KMS-11 (cell line): Measurements from ENCODE around the gene FMNL2.

Experiments used
- H2AFZ ChIP-seq: fragments of 200-600 bp; sonication (generic); 2 replicates; pipeline ENCODE4 v1.6.1; 2016; ENCODE audit warnings: antibody characterized with exemption, mixed run types, low read depth
- H3K27ac ChIP-seq: fragments of 200-600 bp; sonication (generic); 2 replicates; pipeline ENCODE4 v1.6.1; 2016; ENCODE audit warnings: mild to moderate bottlenecking, mixed run types
- H3K27me3 ChIP-seq: fragments of 200-600 bp; sonication (generic); 2 replicates; pipeline ENCODE4 v1.6.1; 2017; ENCODE audit warnings: mild to moderate bottlenecking, low read depth, mixed run types, moderate library complexity; ENCODE audit not compliant: insufficient read depth
- H3K36me3 ChIP-seq: fragments of 200-600 bp; sonication (generic); 2 replicates; pipeline ENCODE4 v1.6.1; 2017; ENCODE audit warnings: mild to moderate bottlenecking, mixed run types; ENCODE audit not compliant: insufficient read depth
- H3K4me1 ChIP-seq: fragments of 200-600 bp; sonication (generic); 2 replicates; pipeline ENCODE4 v1.6.1; 2016; ENCODE audit warnings: mild to moderate bottlenecking, low read depth, mixed run types; ENCODE audit not compliant: poor library complexity, severe bottlenecking
- H3K4me2 ChIP-seq: fragments of 200-600 bp; sonication (generic); 2 replicates; pipeline ENCODE4 v1.7.0; 2016; ENCODE audit warnings: mild to moderate bottlenecking, mixed run types
- H3K4me3 ChIP-seq: fragments of 200-600 bp; sonication (generic); IDR thresholded peaks from 2 replicates; pipeline ENCODE4 v1.6.1; 2017; ENCODE audit warnings: low read depth, low read length, mixed read lengths; ENCODE audit not compliant: insufficient read depth
- H3K79me2 ChIP-seq: fragments of 200-600 bp; sonication (generic); 2 replicates; pipeline ENCODE4 v1.6.1; 2016; ENCODE audit warnings: low read depth, mixed run types; ENCODE audit not compliant: insufficient read depth
- H3K9ac ChIP-seq: fragments of 200-600 bp; sonication (generic); 2 replicates; pipeline ENCODE4 v1.6.1; 2016; ENCODE audit warnings: mild to moderate bottlenecking, mixed run types
- H4K20me1 ChIP-seq: fragments of 200-600 bp; sonication (generic); 2 replicates; pipeline ENCODE4 v1.6.1; 2016; ENCODE audit warnings: mild to moderate bottlenecking, mixed run types; ENCODE audit not compliant: insufficient read depth
- TF ChIP-seq, protein P1 (sequence below): fragments of 200-600 bp; sonication (generic); conservative IDR thresholded peaks from 2 replicates; pipeline ENCODE4 v1.6.1; 2017; ENCODE audit warnings: low read depth, mild to moderate bottlenecking, antibody characterized with exemption, low read length, moderate library complexity, mixed read lengths

Gene FMNL2

DNA sequence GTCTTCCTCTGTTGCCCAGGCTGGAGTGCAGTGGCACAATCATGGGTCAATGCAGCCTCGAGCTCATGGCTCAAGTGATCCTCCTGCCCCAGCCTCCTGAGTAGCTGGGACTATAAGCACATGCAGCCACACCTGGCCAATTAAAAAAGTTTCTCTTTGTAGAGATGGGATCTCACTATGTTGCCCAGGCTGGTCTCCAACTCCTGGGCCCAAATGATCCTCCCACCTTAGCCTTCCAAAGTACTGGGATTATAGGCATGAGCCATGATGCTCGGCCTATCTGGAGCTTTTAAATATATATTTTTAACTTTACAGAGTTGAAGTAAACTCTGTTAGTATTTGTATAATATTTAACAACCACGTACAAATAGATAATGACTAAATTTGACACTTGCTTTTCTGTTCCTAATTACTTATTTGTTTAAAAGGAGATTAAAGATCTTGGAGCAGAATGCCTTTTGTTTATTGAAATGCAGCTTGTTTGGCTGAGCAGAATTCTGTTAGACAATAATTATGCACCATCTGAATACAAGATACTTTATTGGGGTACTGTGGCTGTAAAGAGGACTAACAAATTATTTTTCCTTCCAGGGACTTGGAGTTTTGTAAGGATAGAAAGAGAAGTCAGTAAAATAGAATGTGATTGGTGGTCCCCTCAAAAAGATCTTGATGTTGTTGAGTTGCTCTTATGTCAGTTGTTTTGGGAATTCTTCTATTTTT, 175.0 kb downstream of the FMNL2 start:
- H4K20me1 ChIP-seq: no peaks in the 10 kb centered on the region
- H3K9ac ChIP-seq: no peak overlapping the region
- no peak overlapping the region for H2AFZ ChIP-seq
- no peak overlapping the region for H3K27ac ChIP-seq
- H3K4me2 ChIP-seq: no peak overlapping the region
- H3K27me3 ChIP-seq: no peaks in the 10 kb centered on the region
- TF ChIP-seq, protein P1, sequence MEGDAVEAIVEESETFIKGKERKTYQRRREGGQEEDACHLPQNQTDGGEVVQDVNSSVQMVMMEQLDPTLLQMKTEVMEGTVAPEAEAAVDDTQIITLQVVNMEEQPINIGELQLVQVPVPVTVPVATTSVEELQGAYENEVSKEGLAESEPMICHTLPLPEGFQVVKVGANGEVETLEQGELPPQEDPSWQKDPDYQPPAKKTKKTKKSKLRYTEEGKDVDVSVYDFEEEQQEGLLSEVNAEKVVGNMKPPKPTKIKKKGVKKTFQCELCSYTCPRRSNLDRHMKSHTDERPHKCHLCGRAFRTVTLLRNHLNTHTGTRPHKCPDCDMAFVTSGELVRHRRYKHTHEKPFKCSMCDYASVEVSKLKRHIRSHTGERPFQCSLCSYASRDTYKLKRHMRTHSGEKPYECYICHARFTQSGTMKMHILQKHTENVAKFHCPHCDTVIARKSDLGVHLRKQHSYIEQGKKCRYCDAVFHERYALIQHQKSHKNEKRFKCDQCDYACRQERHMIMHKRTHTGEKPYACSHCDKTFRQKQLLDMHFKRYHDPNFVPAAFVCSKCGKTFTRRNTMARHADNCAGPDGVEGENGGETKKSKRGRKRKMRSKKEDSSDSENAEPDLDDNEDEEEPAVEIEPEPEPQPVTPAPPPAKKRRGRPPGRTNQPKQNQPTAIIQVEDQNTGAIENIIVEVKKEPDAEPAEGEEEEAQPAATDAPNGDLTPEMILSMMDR: no peak
- peaks cover 7% of the 10 kb centered on the region for H3K4me1 ChIP-seq
- no peaks in the 10 kb centered on the region for H3K36me3 ChIP-seq
- H3K79me2 ChIP-seq: no peaks in the 10 kb centered on the region
- H3K4me3 ChIP-seq: no peak overlapping the region

DNA sequence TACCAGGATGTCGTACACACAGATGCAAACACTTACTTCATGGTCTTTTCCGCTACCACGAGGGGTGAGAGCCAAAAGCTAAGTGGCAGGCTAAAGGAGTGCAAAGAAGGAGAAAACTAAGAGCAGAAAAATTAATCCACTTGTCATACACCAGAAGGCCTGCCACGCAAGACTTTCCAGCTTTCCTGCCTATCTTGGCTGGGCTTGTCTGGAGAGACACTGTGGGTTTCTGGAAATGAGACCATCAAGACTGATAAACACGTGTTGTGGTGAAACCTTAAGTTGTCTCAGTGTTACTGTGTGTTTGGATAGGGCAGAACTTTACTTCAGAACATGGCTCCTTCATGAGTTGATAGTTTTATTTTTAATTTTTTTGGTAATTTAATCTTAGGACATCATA, 175.6 kb downstream of the FMNL2 start:
- H3K4me2 ChIP-seq: no peak overlapping the region
- H3K27me3 ChIP-seq: no peaks in the 10 kb centered on the region
- H2AFZ ChIP-seq: no peak overlapping the region
- H3K9ac ChIP-seq: no peak overlapping the region
- no peaks in the 10 kb centered on the region for H3K79me2 ChIP-seq
- no peaks in the 10 kb centered on the region for H3K36me3 ChIP-seq
- TF ChIP-seq, protein P1: no peak
- H3K4me1 ChIP-seq: peaks cover 7% of the 10 kb centered on the region
- H3K4me3 ChIP-seq: no peak overlapping the region
- no peak overlapping the region for H3K27ac ChIP-seq
- H4K20me1 ChIP-seq: no peaks in the 10 kb centered on the region

DNA sequence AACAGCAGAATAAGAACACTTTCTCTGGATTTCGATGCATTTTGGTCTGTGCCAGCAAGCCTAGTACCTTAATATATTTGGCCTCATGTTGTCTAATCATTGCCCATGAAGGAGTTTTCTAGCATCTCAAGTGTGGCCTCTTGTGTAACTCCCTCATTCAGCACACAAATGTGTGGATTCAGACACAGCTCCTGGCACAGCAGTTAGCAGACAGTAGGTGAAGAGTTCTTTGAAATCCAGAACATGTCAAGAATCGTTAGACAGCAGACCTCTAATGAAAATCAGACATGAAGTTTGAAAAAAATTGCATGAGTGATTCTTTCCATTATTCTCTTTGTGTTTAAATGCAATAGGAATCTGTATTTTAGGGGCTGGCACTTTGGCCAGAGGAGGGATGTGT, 177.0 kb downstream of the FMNL2 start:
- H3K27ac ChIP-seq: no peak overlapping the region
- no peaks in the 10 kb centered on the region for H3K27me3 ChIP-seq

DNA sequence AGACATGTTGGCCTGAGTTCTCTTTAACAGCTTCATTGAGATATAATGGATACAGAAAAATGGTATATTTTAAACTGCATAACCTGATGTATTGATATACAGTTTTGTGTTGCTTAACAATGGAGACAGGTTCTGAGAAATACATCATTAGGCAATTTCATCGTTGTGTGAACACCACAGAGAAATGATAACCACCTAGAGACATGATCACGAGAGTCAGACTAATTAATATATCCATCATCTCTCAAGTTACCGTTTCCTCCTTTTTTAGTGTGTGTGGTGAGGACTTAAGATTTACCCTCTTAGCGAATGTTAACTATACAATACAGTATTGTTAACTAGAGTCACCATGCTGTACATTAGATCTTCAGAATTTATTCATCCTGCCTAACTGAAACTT, 178.1 kb downstream of the FMNL2 start:
- H3K4me1 ChIP-seq: no peaks in the 10 kb centered on the region
- H3K27me3 ChIP-seq: no peaks in the 10 kb centered on the region
- H4K20me1 ChIP-seq: no peaks in the 10 kb centered on the region
- H3K9ac ChIP-seq: no peak overlapping the region
- H3K4me2 ChIP-seq: no peak overlapping the region
- no peak overlapping the region for H2AFZ ChIP-seq
- H3K27ac ChIP-seq: no peak overlapping the region
- no peaks in the 10 kb centered on the region for H3K79me2 ChIP-seq
- H3K4me3 ChIP-seq: no peak overlapping the region
- TF ChIP-seq, protein P1: no peak
- no peaks in the 10 kb centered on the region for H3K36me3 ChIP-seq

More for the DNA sequence above, 177.0 kb downstream of the FMNL2 start:
- H3K4me3 ChIP-seq: no peak overlapping the region
- H2AFZ ChIP-seq: no peak overlapping the region
- TF ChIP-seq, protein P1: no peak
- no peak overlapping the region for H3K4me2 ChIP-seq
- no peaks in the 10 kb centered on the region for H3K36me3 ChIP-seq
- no peak overlapping the region for H3K9ac ChIP-seq
- H3K4me1 ChIP-seq: no peaks in the 10 kb centered on the region
- H4K20me1 ChIP-seq: no peaks in the 10 kb centered on the region
- H3K79me2 ChIP-seq: no peaks in the 10 kb centered on the region
